Measurements from ENCODE around the gene ATIC.
"Not testable (repeated sequence)": the region's sequence is repeated elsewhere in the genome, so short reads cannot be mapped to it uniquely, and the experiment has no call there.

ATIC gene

DNA sequence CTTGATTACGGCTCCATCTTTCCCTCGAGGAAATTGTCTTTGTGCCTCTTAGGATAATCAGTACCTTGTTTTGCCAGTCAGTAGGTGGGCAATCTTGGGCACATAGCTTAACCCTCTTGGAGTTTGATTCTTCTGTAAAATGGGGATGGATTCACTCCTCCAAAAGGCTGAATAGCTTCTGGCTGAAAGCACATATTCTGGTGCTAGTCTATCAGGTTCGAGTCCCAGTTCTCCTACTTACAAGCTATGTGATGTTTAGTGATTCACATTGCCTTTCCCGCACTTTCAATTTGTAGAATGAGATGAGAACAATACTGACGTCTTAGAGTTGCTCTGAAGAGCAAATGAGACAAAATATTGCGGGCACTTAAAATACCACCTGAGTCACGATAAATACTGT, 43.9 kb downstream of the ATIC start:
- no peak for DNase-seq (ENCODE audit: low read depth, low spot score)
- no peak overlapping the region for H3K27ac ChIP-seq
- H3K4me3 ChIP-seq, result no peak overlapping the region
- H3K36me3 ChIP-seq (ENCODE audit: insufficient read depth, low read length), result peaks cover 26% of the 10 kb centered on the region
- H3K9ac ChIP-seq (ENCODE audit: insufficient read length), result no peak overlapping the region
- no peaks in the 10 kb centered on the region for H3K9me3 ChIP-seq (ENCODE audit: low read depth, low read length)
- TF ChIP-seq POLR2AphosphoS5 (IDR thresholded peaks at IDR 0.05; ENCODE audit: borderline replicate concordance, low read depth, low read length), result no peak
- TF ChIP-seq EZH2 (IDR thresholded peaks at IDR 0.05), result no peak
- TF ChIP-seq FOXP2 (optimal IDR thresholded peaks at IDR 0.05; ENCODE audit: control extremely low read depth, extremely low read length, insufficient read depth), result no peak

DNA sequence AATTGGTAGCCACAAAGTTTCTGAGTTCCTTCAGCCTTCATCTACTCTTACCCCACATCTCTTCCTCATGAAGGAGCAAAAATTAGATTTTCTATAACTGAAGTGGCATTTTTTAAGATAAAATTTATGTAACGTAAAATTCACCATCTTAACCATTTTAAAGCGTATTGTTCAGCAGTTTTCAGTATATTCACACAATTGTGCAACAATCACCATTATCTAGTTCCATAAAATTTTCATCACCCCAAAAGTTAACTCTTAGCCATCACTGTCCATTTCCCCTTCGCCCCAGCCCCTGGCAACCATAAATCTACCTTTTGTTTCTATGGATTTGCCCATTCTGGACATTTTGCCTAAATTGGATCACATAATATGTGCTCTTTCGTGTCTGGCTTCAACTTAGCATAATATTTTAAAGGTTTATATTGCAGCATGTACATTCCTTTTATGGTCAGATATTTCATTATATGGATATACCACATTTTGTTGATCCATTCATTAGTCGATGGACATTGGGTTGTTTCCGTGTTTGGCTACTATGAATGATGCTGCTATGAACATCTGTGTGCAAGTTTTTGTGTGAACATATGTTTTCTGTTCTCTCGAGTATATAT, 44.6 kb downstream of the ATIC start:
- H3K9ac ChIP-seq (ENCODE audit: insufficient read length), result no peak overlapping the region
- peaks cover 26% of the 10 kb centered on the region for H3K36me3 ChIP-seq (ENCODE audit: insufficient read depth, low read length)
- DNase-seq (ENCODE audit: low read depth, low spot score), result no peak
- no peak overlapping the region for H3K27ac ChIP-seq
- H3K9me3 ChIP-seq (ENCODE audit: low read depth, low read length), result no peaks in the 10 kb centered on the region
- TF ChIP-seq EZH2 (IDR thresholded peaks at IDR 0.05), result no peak
- TF ChIP-seq FOXP2 (optimal IDR thresholded peaks at IDR 0.05; ENCODE audit: control extremely low read depth, extremely low read length, insufficient read depth), result no peak
- TF ChIP-seq POLR2AphosphoS5 (IDR thresholded peaks at IDR 0.05; ENCODE audit: borderline replicate concordance, low read depth, low read length), result no peak
- no peak overlapping the region for H3K4me3 ChIP-seq

DNA sequence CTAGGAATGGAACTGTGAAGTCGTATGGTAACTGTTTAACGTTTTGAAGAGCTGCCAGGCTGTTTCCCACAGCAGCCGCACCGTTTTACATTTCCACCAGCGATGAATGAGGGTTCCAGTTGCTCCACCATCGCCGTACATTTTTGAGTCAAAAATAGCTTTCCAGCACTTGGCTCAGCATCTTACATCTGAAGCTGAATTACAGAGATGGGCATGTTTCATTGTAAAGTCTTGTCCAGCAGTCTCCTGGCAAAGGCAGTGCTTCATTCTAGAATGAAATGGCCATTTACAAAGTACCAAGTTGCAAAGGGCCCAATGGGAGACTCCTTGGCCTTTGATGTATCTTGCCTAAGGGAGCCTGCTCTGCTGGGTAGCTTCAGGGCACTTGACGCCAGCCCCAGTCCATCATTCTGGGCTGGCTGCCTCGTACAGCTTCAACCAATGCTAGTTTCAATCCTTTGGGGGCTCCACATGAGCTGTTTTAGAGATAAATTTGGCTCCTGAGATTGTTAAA, 45.1 kb downstream of the ATIC start:
- TF ChIP-seq FOXP2 (optimal IDR thresholded peaks at IDR 0.05; ENCODE audit: control extremely low read depth, extremely low read length, insufficient read depth) (no peak), POLR2AphosphoS5 (IDR thresholded peaks at IDR 0.05; ENCODE audit: borderline replicate concordance, low read depth, low read length) (no peak), EZH2 (IDR thresholded peaks at IDR 0.05) (no peak)
- Histone ChIP-seq H3K9me3 (ENCODE audit: low read depth, low read length) (no peaks in the 10 kb centered on the region), H3K9ac (ENCODE audit: insufficient read length) (no peak overlapping the region), H3K4me3 (0 out of 2 replicates have a peak overlapping the region, but pooled peaks have one; percentile 2), H3K27ac (peak overlapping the region; percentile 15; the same call in 1 of the 2 replicates), H3K36me3 (ENCODE audit: insufficient read depth, low read length) (peaks cover 26% of the 10 kb centered on the region)
- no peak for DNase-seq (ENCODE audit: low read depth, low spot score)

DNA sequence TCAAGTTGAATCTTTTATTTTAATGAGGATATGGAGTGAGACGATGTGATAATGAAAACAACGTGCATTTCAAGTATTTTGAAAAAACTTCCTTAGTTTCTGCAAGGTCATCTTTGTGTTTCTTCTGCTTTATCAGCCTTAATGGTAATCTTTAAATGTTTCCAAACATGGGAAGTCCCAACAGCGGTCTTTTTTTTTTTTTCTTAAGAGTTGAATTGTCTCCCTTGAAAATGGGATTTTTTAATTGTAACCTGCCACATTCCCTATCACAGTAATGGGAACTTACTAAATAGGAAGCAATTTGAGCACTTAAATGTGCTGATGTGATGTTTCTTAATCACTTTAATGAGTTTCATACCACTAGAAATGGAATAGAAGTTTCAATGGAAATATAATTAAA, 45.8 kb downstream of the ATIC start:
- Histone ChIP-seq H3K4me3 (peak overlapping the region; percentile 2; the same call in 1 of the 2 replicates), H3K9me3 (ENCODE audit: low read depth, low read length) (no peaks in the 10 kb centered on the region), H3K36me3 (ENCODE audit: insufficient read depth, low read length) (peaks cover 33% of the 10 kb centered on the region), H3K27ac (peak overlapping the region; percentile 15; the same call in 1 of the 2 replicates), H3K9ac (ENCODE audit: insufficient read length) (no peak overlapping the region)
- TF ChIP-seq POLR2AphosphoS5 (IDR thresholded peaks at IDR 0.05; ENCODE audit: borderline replicate concordance, low read depth, low read length) (no peak), EZH2 (IDR thresholded peaks at IDR 0.05) (no peak), FOXP2 (optimal IDR thresholded peaks at IDR 0.05; ENCODE audit: control extremely low read depth, extremely low read length, insufficient read depth) (no peak)
- no peak for DNase-seq (ENCODE audit: low read depth, low spot score)

DNA sequence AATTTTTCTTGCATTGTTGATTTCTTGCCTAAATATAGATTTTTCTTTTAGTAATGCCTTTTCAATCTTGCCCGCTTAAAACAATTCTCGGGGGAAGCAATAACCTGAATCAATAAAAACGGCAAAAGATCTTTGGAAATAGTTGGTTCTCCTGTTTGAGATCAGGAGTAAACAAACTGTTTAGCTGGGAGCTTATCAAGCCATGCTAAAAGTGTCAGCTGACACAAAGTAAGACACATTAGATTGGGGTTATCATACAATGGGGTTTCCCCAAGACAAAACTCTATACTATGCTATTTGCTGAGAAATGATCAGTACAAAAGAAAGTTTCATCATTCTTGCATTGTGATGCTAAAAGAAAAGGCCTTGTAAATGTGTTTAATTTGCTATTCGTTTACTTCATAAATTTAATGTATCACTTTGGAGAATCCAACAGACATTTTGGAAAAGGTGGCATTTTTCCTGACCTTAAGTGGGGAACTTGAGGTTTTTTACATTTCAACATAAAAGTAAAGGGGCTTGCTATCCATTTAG, 46.5 kb downstream of the ATIC start:
- DNase-seq (ENCODE audit: low read depth, low spot score), result no peak
- no peak overlapping the region for H3K27ac ChIP-seq
- H3K36me3 ChIP-seq (ENCODE audit: insufficient read depth, low read length), result peaks cover 38% of the 10 kb centered on the region
- H3K9me3 ChIP-seq (ENCODE audit: low read depth, low read length), result no peaks in the 10 kb centered on the region
- no peak for TF ChIP-seq FOXP2 (optimal IDR thresholded peaks at IDR 0.05; ENCODE audit: control extremely low read depth, extremely low read length, insufficient read depth)
- H3K9ac ChIP-seq (ENCODE audit: insufficient read length), result no peak overlapping the region
- H3K4me3 ChIP-seq, result no peak overlapping the region

DNA sequence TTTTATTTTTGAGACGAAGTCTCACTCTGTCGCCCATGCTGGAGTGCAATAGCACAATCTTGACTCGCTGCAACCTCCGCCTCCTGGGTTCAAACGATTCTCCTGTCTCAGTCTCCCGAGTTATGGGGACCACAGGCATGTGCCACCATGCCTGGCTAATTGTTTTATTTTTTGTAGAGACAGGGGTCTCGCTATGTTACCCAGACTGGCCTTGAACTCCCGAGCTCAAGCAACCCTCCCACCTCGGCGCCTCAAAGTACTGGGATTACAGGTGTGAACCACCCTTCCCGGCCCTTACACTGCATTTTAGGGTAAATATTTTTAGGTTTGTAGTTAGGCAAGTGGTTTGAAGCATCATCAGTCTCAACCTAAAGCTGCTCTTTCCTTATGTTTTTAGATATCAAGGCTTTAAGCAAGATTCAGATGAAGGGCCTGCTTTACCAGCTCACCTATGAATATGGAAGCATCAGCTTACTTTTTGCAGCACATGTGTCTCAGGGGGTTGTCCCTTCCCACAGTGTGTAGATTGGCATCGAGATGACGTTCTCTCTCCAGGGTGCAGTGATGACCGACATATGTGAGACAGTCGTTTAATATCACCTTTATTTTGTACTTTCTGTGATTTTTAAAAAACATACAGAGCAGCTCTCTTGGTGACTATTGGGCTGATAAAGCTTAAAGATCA, 47.2 kb downstream of the ATIC start:
- peaks cover 40% of the 10 kb centered on the region for H3K36me3 ChIP-seq (ENCODE audit: insufficient read depth, low read length)
- TF ChIP-seq EZH2 (IDR thresholded peaks at IDR 0.05) (no peak), FOXP2 (optimal IDR thresholded peaks at IDR 0.05; ENCODE audit: control extremely low read depth, extremely low read length, insufficient read depth) (no peak), POLR2AphosphoS5 (IDR thresholded peaks at IDR 0.05; ENCODE audit: borderline replicate concordance, low read depth, low read length) (no peak)
- DNase-seq (ENCODE audit: low read depth, low spot score), result no peak

DNA sequence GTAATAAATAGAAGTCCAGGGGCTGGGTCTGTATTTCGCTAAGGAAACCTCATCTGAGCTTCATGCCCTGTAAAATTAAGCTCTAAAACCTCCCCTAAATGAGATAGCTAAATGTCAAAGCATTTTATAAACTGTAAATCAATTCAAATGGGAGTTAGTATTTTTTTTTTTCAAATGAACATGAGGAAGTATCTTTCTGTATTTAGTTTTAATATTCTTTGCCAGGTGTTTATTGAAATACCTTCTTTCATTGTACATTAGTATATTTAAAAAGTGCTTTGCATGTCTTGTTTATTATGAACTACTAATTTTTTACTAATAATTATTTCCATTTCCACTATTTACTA, 47.7 kb downstream of the ATIC start:
- Histone ChIP-seq H3K27ac (no peak overlapping the region), H3K36me3 (ENCODE audit: insufficient read depth, low read length) (peaks cover 45% of the 10 kb centered on the region), H3K4me3 (no peak overlapping the region), H3K9me3 (ENCODE audit: low read depth, low read length) (no peaks in the 10 kb centered on the region), H3K9ac (ENCODE audit: insufficient read length) (no peak overlapping the region)
- no peak for DNase-seq (ENCODE audit: low read depth, low spot score)
- no peak for TF ChIP-seq FOXP2 (optimal IDR thresholded peaks at IDR 0.05; ENCODE audit: control extremely low read depth, extremely low read length, insufficient read depth)

More for the DNA sequence above, 47.2 kb downstream of the ATIC start:
- H3K4me3 ChIP-seq, result no peak overlapping the region
- no peaks in the 10 kb centered on the region for H3K9me3 ChIP-seq (ENCODE audit: low read depth, low read length)
- no peak overlapping the region for H3K27ac ChIP-seq
- no peak overlapping the region for H3K9ac ChIP-seq (ENCODE audit: insufficient read length)

DNA sequence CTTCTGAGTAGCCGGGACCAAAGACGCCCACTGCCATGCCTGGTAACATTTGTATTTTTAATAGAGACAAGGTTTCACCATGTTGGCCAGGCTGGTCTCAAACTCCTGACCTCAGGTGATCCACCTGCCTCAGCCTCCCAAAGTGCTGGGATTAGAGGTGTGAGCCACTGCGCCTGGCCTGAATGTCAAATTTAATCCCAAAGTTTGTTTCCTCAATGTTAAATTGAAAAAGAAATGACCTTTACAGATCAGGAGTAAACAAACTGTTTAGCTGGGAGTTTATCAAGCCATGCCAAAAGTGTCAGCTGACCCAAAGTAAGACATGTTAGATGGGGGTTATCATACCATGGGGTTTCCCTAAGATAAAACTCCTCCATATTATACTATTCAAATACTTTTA, 48.2 kb downstream of the ATIC start:
- H3K27ac ChIP-seq; H3K4me3 ChIP-seq; DNase-seq (ENCODE audit: low read depth, low spot score); H3K9ac ChIP-seq (ENCODE audit: insufficient read length); H3K9me3 ChIP-seq (ENCODE audit: low read depth, low read length): not testable (repeated sequence)
- peaks cover 50% of the 10 kb centered on the region for H3K36me3 ChIP-seq (ENCODE audit: insufficient read depth, low read length)

DNA sequence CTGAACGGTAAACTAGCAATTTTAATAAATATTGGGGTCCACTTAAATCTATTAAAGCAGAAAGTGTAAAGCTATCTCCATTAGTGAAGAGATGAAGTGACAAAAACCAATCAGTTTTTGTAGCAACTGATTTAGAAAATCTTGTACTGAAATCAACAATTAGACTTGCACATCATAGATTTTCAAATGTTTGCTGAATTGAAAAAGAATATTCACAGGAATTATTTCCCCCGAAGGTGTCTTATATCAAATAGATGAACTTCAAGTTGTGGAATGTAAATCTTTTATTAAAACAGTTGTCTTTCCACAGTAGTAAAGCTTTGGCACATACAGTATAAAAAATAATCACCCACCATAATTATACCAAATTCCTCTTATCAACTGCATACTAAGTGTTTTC, 48.7 kb downstream of the ATIC start:
- Histone ChIP-seq H3K9ac (ENCODE audit: insufficient read length) (no peak overlapping the region), H3K36me3 (ENCODE audit: insufficient read depth, low read length) (peaks cover 55% of the 10 kb centered on the region), H3K9me3 (ENCODE audit: low read depth, low read length) (no peaks in the 10 kb centered on the region), H3K27ac (no peak overlapping the region), H3K4me3 (no peak overlapping the region)
- DNase-seq (ENCODE audit: low read depth, low spot score), result no peak
- TF ChIP-seq POLR2AphosphoS5 (IDR thresholded peaks at IDR 0.05; ENCODE audit: borderline replicate concordance, low read depth, low read length) (no peak), FOXP2 (optimal IDR thresholded peaks at IDR 0.05; ENCODE audit: control extremely low read depth, extremely low read length, insufficient read depth) (no peak), EZH2 (IDR thresholded peaks at IDR 0.05) (no peak)
